HG02759 (cell line): ENCODE measurements around the gene ASPDH.

Source experiments
- ATAC-seq: cut with Tn5 transposase; IDR thresholded peaks from one replicate; pipeline ENCODE4 v1.9.1; 2021; ENCODE audit warnings: mild to moderate bottlenecking, moderate library complexity; ENCODE audit not compliant: unreplicated experiment

The ASPDH gene

DNA sequence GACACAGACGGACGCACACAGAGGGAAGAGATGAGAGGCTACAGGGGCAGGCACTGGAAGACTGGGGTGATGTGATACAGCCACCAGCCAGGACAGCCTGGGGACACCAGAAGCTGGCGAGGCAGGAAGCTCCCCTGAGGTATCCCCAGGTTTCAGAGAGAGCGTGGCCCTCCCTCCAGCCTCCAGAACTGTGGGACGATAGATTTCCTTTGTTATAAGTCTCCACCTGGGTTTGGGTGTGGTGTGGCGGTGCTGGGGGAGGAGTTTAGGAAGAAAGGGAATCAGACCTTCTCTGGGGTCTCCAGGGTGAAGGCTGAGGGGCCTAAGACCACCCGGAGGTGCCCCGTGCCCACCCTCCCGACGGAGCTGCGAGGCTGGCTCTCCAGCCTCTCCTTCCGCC is 2.7 kb upstream of the ASPDH start:
- ATAC-seq = no peak

DNA sequence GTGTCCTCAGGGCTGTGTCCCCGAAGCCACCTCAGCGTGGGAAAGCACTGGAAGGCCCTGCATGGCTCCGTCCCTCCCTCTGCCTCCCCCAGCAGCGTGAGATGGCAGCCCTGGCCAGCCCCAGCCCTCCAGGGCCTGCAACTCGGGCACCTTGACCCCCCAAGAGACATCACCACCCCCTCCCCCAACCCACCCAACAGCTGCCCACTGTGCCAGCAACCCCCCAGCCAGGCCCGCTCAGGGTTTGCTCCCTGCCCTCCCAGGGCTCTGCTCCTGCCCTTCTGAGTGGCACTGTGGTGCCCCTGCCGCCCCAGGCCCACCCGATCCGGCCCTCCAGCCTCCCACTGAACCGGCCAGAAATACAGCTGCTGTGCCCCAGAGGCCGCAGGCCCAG is 1.5 kb upstream of the ASPDH start:
- no peak for ATAC-seq

DNA sequence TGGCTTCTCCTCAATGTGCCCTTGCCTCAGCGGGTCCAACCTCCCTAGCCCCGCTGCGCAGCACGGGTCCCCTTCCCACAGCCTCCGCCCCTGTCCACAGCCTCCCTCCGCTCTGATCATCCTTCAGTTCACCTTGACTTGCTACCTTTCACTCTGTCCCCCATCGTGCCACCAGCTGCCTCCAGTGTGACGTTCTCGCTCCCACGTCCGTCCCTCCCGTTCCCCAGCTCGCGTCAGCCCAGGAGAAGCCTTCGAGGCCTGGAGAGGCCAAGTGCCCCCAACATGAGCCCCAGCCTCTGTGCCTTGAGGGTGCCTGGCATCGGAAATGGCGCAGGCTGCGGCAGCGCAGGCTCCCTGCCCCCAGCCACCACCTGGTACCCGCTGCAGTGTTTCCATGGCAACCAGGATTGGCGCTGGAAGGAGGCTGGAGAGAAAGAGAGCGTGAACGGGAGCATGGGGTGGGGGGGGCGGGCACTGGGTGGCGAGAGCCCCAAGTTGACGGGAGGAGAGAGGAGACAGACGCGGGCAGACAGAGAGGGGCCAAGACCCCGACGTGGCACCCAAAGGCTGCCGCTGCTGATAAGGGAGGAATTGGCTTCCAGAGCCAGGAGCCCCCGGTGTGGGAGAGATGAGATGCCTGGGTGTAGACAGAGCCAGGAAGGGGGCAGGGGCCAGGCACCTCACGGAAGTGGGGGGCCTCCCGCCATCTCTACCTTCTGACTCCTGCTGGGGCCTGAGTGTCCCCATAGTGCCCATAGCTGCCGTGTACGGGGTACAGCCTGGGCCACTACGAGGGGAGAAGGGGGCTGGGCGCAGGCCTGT is 844 bp upstream of the ASPDH start:
- ATAC-seq = no peak

DNA sequence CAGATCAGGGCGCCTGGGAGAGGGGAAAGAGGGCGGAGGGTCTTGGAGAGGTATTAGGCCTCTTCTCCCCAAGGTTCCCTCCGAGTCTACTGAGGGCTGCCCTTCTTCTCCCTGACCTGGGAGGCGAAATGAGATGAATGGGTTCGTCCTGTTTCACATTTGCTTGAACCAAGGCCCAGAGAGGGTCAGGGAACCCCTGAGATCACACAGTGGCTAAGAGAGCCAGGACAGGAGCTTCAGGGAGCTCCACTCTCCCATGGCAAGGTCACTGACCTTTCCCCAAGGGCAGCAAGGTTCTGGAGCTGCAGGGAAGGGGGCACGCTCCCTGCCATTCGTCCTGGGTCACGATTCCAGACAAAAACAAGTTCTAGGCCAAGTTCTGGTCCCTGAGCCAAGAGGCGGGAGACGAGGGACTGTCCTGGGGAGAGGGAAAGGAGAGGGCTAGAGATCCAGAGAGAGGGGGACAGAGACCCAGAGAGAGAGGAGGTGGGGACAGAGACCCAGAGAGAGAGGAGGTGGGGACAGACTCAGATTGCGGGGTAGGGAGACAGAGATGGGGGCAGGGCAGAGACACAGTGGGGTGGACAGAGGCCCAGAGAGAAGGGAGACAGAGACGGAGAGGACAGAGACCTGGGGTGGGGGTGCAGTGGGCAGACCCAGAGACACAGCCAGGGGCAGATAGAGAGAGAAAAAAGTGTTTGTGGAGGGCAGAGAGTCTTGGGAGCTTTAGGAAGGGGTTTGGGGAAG is 541 bp downstream of the ASPDH start:
- no peak for ATAC-seq

DNA sequence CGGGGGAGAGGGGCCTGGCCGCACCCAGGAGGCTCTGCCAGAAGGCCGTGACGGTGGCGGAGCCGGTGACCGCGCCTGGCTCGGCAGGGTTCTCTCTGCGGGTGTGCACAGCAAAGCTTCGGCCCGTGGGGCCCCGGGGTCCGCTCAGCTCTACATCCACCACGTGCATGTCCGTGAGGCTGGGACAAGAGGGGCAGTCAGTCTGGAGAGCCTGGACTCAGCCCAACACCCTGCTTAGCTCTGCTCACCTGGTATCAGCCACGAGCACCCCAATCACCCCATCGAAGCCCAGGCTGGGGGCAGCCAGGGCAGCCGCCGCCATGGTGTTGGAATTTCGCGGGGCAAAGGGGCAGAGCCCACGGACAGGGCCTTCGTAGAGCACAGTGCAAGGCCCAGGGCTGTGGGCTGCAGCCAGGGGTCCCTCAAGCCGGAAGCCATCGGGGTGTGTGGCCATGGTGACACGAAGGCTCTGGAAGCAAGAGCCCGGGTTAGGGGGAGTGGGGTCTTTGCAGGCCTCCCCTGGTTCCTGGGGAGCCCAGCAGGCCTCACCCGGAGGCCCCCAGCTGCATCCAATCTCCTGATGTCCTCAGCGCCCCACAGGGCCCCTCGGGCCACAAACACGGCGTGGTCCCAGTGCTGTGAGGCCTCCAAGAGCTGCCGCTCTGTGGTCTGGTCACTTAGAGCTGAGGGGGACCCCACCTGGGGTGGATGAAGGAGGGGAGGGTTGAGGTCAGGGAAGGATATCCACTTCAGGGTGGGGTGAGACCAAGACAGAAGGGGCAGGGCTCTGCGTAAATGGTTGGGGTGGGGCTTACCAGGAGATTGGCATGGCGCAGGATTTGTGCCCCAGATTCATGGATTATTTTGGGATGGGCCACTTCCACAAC is 1.4 kb downstream of the ASPDH start:
- no peak for ATAC-seq

DNA sequence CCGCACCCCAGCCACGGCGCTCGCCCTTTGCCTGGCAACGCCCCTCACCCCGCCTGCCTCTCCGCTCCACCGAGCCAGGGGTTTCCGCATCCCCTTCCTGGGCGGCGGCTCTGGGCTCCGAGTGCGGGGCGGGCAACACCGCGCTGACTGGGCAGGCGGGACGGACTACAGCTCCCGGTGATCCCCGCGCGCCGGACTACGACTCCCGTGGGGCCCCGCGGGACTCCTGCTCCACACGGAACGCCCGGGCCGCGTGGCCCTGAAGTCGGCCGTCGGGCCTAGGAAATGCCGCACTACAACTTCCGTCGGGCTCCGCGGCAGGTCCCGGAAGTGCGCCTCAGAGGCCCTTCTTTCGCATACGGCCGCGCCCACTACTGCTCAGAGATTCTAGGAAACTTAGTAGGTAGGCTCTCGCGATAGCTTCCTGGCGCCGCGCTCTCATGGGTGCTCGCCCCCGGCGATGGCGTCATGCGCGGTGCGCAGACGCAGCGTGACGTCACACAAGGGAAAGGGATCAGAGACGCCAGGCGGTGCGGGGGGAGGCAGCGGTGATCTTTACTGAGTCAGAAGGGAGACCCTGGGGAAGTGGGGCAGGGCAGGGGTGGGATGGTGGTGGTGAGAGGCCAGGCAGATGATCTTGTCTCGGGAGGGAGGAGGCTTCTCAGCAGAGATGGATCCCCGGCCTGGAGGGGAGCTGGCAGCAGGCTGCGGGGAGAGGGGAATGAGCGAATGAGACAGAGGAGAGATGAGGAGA is 2.5 kb downstream of the ASPDH start, which contains the start of gene JOSD2:
JOSD2 (minus strand) TSS at position 123 of the 754 bp plus-strand sequence. CDS start 760 bp downstream, outside the sequence.
- peak; percentile 90 for ATAC-seq

GRCh38 chr19:50510700-50511068 is 3.0 kb downstream of the ASPDH start:
- no peak for ATAC-seq

- ATAC-seq = no peak
Observed at GRCh38 chr19:50510121-50510670, 3.5 kb downstream of the ASPDH start.

- no peak for ATAC-seq
Observed at GRCh38 chr19:50509366-50509765, 4.3 kb downstream of the ASPDH start.

- ATAC-seq = no peak
Observed at GRCh38 chr19:50508843-50509190, 4.9 kb downstream of the ASPDH start.

DNA sequence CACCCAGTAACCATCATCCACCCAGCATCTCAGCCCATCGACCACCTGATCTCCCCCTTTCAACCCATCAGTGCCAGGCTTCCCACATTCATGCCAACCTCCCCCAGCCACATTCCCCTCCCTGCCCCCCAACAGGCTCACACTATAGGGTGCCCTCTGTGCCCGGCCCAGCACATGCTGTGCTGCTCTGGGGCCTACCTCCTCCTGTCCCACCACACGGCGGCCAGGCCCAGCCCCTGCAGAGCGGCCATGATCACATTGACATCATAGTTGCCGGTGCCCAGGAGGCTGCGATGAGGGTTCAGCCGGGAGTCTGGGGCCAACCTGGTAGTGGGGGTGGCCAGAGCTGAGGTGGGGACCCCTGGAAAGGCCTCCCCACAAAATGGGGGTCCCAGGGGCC is 6.3 kb downstream of the ASPDH start:
- no peak for ATAC-seq

DNA sequence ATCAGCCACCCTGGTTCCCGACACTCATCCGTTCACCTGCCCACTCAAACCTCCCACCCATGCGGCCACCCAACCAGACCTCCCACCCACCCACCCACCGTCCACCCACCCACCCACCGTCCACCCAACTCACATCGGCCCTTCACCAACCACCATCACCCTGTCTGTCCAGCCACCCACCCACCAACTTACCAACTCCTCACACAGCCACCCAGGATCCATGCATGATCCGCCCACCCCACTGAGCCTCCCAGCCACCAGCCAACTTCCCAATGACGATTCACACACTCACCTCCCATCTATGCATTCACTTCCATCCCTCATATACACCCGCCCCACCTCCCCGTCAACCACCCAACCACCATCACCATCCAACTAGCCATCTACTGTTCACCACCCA is 7.0 kb downstream of the ASPDH start:
- ATAC-seq = no peak

- ATAC-seq = no peak
Observed at GRCh38 chr19:50505856-50506611, 7.7 kb downstream of the ASPDH start.

DNA sequence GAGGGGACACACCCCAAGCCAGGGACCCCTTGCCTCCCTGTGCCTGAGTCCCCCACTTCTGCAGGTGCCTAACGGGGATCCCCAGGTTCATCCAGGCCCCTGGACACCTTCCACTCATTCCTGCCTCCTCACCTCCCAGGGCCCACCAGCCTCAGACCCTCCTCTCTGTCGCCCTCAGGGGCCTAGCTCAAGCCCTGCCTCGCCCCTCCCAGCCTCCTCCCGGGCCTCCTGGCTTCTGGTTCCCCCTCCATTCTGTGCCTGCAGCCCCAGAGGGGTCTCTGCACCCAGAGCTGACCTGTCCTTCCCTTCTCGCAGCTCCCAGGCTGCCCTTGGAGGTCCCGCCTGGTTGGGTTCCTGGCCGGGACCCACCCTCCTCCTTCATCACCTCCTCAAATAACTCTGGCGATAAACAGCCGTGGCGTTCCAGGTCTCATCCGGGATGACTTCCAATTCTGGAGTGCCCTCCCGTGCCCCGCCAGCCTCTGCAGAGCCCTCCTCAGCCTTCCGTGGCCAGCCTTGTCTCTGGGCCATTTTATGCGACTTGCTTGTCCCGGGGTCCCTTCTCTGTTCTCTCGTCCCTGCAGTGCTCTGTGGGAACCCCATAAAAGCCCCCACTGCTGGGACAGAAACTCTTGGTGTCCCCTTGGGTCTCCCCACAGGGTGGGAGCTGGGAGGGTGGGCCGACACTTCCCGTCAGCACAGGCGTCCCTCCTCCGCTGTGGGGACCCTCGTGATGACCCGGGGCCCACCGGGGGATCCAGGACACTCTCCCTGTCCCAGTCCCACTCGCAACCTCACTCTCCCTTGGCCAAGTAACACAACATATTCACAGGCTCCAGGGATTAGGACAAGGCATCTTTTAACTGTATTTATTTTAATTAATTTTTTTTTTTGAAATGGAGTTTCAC is 11.9 kb downstream of the ASPDH start:
- ATAC-seq = no peak

- ATAC-seq = no peak
Observed at GRCh38 chr19:50501186-50501567, 12.5 kb downstream of the ASPDH start.

- ATAC-seq = no peak
Observed at GRCh38 chr19:50500753-50501151, 13.0 kb downstream of the ASPDH start.

DNA sequence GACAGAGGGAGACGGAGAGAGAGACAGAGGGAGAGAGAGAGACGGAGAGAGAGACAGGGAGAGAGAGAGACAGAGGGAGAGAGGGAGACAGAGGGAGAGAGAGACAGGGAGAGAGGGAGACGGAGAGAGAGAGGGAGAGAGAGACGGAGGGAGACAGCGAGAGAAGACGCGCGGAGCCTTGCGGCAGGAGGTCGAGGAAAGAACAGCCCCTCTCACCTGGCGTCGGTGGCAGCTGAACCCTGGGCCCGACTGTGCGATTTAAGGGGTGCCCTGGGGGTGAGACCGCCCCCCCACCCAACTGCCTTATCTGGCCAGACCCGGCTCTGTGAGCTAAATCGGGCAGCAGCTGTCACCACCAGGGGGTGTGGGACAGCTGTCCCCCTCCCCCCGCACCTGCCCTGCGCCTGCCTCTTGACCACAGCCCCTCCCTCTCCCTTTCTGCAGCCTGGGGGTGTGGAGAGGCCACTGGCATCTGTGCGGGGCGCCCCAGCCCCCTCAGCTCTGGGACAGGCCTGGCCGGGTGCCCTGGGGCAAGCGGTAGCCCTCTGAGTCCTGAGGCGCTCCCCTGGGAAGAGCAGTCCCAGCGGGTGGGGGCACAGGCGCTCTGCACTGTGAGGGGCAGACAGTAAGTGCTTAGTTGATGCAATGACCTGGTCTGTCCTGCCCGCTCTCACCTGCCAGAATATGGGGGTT is 13.5 kb downstream of the ASPDH start:
- ATAC-seq = no peak
